NK-92 (cell line): ENCODE results near the gene HPF1.
"Not testable (repeated sequence)": the region's sequence is repeated elsewhere in the genome, so short reads cannot be mapped to it uniquely, and the experiment has no call there.

ENCODE experiments used
- DNase-seq: peaks from one replicate; lab custom pipeline; 2025; ENCODE audit not compliant: unreplicated experiment; lab: John Stamatoyannopoulos, UW

The HPF1 gene

GRCh38 chr4:169741569-169741968 is 16.2 kb downstream of the HPF1 start:
- DNase-seq = no peak

- not testable (repeated sequence) for DNase-seq
Measured at GRCh38 chr4:169738604-169739003, 19.1 kb downstream of the HPF1 start.

GRCh38 chr4:169730564-169730963 is 27.2 kb downstream of the HPF1 start:
- DNase-seq = no peak

- no peak for DNase-seq
Measured at GRCh38 chr4:169727616-169728015, 30.1 kb downstream of the HPF1 start.

GRCh38 chr4:169724260-169724659 is 33.5 kb downstream of the HPF1 start:
- no peak for DNase-seq

- DNase-seq = no peak
Measured at GRCh38 chr4:169723207-169723965, 34.4 kb downstream of the HPF1 start.

GRCh38 chr4:169720529-169720928 is 37.2 kb downstream of the HPF1 start:
- DNase-seq = no peak

- DNase-seq = no peak
Measured at GRCh38 chr4:169716677-169717076, 41.1 kb downstream of the HPF1 start.

GRCh38 chr4:169715826-169716225 is 41.9 kb downstream of the HPF1 start:
- no peak for DNase-seq

GRCh38 chr4:169707958-169708643 is 49.6 kb downstream of the HPF1 start:
- DNase-seq = no peak

GRCh38 chr4:169698331-169698730 is 59.4 kb downstream of the HPF1 start:
- DNase-seq = no peak

- DNase-seq = no peak
Measured at GRCh38 chr4:169690787-169691186, 67.0 kb downstream of the HPF1 start.

GRCh38 chr4:169689681-169690080 is 68.1 kb downstream of the HPF1 start:
- DNase-seq = no peak

- DNase-seq = no peak
Measured at GRCh38 chr4:169682372-169683047, 75.2 kb downstream of the HPF1 start.
